Measurements from ENCODE around the gene SULT6B1.
"Not testable (repeated sequence)": the region's sequence is repeated elsewhere in the genome, so short reads cannot be mapped to it uniquely, and the experiment has no call there.

The SULT6B1 gene

DNA sequence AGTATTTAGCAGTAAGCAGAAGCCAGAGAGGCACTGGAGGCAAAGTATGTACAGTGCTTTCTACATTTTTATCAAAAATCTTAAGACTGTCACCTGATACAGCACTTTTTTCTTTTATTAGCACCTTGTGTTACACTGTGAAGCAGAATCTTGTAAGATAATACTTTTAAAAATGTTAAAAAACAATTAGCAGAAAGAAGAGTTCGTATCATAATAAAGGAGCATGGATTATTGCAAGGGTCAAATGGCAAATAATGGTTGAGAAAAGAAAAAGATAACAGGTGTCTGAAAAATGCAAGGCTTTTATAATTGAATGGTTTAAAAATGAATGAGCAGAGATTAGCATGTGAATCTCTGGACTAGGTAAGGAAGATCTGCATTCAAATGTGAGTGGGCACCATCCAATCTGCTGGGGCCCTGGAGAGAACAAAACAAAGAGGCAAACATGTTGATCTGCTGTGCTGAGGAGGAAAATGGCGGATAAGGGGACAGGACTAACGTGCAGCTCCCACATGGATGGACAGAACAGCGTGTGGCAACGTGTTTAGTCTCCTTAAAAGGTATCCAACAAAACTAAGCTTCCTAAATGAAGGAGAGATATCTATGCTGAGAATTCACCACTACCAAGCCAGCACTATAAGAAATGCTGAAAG lies 17.3 kb upstream of the SULT6B1 start:
- H3K27ac Mint-ChIP-seq = no peak overlapping the region
- DNase-seq (ENCODE audit: low spot score in 2 of 2) = no peak
- no peak for ATAC-seq
- H3K4me3 Mint-ChIP-seq = no peak overlapping the region
- H3K36me3 Mint-ChIP-seq = peaks cover 100% of the 10 kb centered on the region
- H3K9me3 Mint-ChIP-seq = peaks cover 11% of the 10 kb centered on the region
- peaks cover 33% of the 10 kb centered on the region for H3K4me1 Mint-ChIP-seq

DNA sequence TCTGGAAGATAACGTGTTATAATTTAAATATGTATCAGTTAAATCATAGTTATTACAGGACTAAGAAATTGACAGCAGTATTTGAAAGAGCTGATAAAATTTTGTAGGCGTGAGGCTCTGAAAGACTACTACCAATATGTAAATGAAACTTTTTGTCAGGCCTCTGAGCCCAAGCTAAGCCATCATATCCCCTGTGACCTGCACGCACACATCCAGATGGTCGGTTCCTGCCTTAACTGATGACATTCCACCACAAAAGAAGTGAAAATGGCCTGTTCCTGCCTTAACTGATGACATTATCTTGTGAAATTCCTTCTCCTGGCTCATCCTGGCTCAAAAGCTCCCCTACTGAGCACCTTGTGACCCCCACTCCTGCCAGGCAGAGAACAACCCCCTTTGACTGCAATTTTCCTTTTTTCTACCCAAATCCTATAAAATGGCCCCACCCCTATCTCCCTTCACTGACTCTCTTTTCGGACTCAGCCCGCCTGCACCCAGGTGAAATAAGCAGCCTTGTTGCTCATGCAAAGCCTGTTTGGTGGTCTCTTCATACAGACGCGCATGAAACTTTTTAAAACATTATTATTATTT lies 16.7 kb upstream of the SULT6B1 start:
- not testable (repeated sequence) for H3K27ac Mint-ChIP-seq; H3K4me3 Mint-ChIP-seq; ATAC-seq; DNase-seq (ENCODE audit: low spot score in 2 of 2)
- H3K36me3 Mint-ChIP-seq = peaks cover 100% of the 10 kb centered on the region
- peaks cover 11% of the 10 kb centered on the region for H3K9me3 Mint-ChIP-seq
- peaks cover 38% of the 10 kb centered on the region for H3K4me1 Mint-ChIP-seq

DNA sequence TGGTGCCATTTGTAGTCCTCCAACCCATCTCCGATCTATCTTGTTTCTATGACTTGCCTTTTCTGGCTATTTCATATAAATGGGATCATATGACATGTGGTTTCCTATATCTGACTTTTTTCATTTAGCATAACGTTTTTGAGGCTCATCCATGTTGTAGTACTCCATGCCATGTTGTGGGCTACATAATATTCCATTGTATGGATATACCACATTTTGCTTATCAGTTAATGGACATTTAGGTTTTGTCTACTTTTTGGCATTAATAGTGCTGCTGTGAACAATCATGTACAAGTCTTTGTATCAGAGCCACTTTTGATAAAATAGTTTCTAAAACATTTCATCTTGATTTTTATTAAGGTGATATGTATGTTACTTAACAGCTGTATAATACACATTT lies 15.2 kb upstream of the SULT6B1 start:
- Mint-ChIP-seq H3K4me1 (peaks cover 38% of the 10 kb centered on the region), H3K27ac (no peak overlapping the region), H3K36me3 (peaks cover 93% of the 10 kb centered on the region), H3K9me3 (peaks cover 11% of the 10 kb centered on the region), H3K4me3 (no peak overlapping the region)
- no peak for DNase-seq (ENCODE audit: low spot score in 2 of 2)
- ATAC-seq = no peak

DNA sequence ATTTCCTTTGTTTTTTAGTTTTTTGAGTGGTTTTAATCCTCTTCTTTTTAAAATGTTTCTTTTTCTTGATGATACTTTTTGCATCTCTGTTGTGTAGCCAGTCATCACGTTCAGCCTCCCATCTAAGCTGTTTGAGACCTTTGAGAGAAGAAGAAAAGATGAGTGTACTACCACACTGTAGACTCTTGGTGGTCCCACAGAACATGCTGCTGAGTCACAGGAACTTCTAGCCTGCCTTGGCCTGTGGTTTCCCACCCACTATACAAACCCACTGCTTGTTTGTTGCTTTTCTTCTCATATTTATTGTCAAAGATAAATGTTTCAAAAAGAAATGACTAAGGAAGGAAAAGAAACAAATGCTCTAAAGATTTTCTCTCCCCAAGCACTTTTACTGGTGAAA lies 13.3 kb upstream of the SULT6B1 start:
- peak; percentile 99 for ATAC-seq
- Mint-ChIP-seq H3K27ac (peak overlapping the region; percentile 89), H3K36me3 (peaks cover 82% of the 10 kb centered on the region), H3K9me3 (peaks cover 5% of the 10 kb centered on the region), H3K4me3 (peak overlapping the region; percentile 46), H3K4me1 (peaks cover 30% of the 10 kb centered on the region)
- DNase-seq (ENCODE audit: low spot score in 2 of 2) = peak; percentile 26 to 71

DNA sequence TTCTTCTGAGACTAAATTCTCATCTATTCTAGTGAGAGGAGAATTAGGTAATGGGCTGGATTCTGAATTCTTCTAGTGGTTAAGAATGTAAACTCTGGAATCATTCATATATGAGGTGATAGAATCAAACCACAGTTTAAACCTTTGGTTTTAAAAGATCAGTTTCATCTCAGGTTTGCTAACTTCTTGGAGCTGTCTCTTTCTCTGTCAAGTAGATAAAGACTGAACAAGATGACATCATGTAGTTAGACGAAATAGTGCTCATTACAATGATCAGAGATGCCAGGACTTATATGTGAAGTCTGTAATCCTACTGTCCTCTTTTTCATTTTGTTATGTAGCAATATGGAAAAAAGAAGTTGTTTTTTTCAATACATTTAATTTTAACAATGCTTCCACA lies 12.7 kb upstream of the SULT6B1 start:
- peaks cover 3% of the 10 kb centered on the region for H3K9me3 Mint-ChIP-seq
- peak overlapping the region; percentile 89 for H3K27ac Mint-ChIP-seq
- H3K36me3 Mint-ChIP-seq = peaks cover 82% of the 10 kb centered on the region
- peaks cover 31% of the 10 kb centered on the region for H3K4me1 Mint-ChIP-seq
- peak overlapping the region; percentile 46 for H3K4me3 Mint-ChIP-seq
- ATAC-seq (peak; percentile 55), DNase-seq (ENCODE audit: low spot score in 2 of 2) (no peak)

DNA sequence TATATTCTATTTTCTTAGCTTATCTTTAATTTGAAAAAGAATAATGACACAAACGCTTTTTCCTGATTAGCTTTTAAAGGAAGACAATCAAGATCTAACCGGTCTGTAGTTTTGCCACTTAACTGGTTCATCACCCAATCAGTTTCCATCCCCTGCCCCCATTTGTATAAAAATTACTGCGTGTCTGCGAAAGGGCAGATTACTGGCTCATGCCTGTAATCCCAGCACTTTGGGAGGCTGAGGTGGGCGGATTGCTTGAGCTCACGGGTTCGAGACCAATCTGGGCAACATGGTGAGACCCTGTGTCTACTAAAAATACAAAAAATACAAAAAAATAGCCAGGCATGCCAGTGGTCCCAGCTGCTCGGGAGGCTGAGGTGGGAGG lies 10.2 kb upstream of the SULT6B1 start:
- Mint-ChIP-seq H3K36me3 (peaks cover 61% of the 10 kb centered on the region), H3K4me1 (peaks cover 34% of the 10 kb centered on the region), H3K9me3 (peaks cover 2% of the 10 kb centered on the region), H3K4me3 (no peak overlapping the region), H3K27ac (no peak overlapping the region)
- DNase-seq (ENCODE audit: low spot score in 2 of 2) = no peak
- ATAC-seq = no peak

DNA sequence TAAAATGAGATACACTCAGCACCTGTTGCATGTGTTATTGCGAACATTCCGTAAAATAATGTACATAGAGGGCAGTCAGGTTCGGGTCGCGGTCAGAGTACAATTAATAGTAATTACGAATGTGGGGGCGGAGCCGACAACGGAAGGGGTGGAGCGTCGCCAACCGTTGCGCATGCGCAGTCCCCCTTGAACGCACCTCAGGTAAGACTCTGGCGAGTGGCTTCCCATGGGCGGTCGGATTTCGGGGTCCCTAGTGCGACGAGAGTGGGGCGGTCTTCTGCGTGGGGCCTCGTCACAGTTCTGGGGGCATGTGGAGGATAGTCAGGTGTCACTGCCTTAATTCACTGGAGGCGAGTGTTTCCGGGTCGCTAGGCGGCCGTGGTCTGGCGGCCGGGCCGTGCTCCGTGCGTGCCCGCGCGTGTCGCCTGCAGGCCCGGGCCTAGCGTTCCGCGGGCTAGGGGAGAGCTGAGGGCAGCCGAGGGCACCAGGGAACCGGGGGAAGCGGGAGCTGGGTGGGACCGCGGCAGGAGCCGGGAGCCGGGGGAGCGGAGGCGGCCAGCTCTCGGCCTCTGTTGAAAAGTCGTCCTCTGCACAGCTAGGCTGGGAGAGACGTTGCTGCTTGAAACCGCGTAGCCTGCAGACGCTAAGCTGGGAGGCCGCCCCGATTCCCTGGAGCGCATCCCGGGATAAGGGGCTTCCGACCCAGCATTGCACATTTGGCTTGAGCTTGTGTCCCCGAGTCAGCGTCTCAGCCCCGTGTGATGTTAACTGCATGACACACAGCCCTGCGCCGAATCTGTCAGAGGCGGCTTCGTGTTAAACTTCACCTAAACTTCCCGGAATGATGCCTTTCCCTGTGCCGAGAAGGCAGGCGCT lies 8.1 kb upstream of the SULT6B1 start, which contains the start of gene CEBPZOS:
Gene CEBPZOS (plus strand): TSS at position 177 of the 876 bp plus-strand sequence. CDS start 3,209 bp downstream, outside the sequence.
- no peaks in the 10 kb centered on the region for H3K9me3 Mint-ChIP-seq
- peak within 1 kb of the TSS; percentile 99 for H3K27ac Mint-ChIP-seq
- DNase-seq (ENCODE audit: low spot score in 2 of 2) (peak; percentile 85 to 96), ATAC-seq (peak; percentile 84)
- H3K36me3 Mint-ChIP-seq = peaks cover 39% of the 10 kb centered on the region
- peaks cover 24% of the 10 kb centered on the region for H3K4me1 Mint-ChIP-seq
- H3K4me3 Mint-ChIP-seq = peak within 1 kb of the TSS; percentile 96

DNA sequence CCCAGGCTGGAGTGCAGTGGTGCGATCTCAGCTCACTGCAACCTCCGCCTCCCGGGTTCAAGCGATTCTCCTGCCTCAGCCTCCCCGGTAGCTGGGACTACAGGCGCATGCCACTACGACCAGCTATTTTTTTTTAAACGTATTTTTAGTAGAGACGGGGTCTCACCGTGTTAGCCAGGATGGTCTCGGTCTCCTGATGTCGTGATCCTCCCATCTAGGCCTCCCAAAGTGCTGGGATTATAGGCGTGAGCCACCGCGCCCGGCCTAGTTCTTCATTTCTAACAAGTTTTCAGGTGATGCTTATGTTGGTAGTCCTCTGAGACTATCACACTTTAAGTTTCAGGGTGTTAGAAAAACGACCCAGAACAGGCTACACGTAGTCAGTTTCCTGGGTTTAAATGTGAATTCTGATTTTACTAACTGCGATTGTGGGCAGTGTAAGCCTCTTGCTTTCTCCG lies 7.4 kb upstream of the SULT6B1 start:
- H3K9me3 Mint-ChIP-seq; DNase-seq (ENCODE audit: low spot score in 2 of 2); ATAC-seq: not testable (repeated sequence)
- Mint-ChIP-seq H3K4me1 (peaks cover 22% of the 10 kb centered on the region), H3K27ac (peak overlapping the region; percentile 99), H3K4me3 (peak overlapping the region; percentile 96), H3K36me3 (peaks cover 33% of the 10 kb centered on the region)

DNA sequence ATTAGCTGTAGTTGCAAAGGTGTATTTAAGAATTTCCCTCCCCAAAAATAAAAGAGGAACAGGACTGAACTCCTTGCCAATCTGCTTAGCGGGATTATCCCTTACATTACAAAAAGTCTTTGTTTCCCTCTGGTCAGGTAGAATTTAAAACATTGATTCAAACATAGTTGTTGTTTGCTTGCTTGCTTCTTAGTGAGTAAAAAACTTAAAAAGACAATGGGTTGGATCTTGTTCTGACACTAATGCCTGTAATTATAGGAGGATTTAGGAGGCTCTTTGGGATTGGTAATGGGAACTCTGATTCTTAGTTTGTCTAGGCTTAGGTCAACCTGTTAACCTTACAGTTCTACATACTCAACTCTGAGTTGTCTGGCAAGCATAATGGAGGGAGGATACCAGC lies 4.1 kb upstream of the SULT6B1 start:
- Mint-ChIP-seq H3K9me3 (no peaks in the 10 kb centered on the region), H3K4me3 (no peak overlapping the region), H3K4me1 (peaks cover 28% of the 10 kb centered on the region), H3K27ac (no peak overlapping the region), H3K36me3 (peaks cover 17% of the 10 kb centered on the region)
- DNase-seq (ENCODE audit: low spot score in 2 of 2) (no peak), ATAC-seq (no peak)

DNA sequence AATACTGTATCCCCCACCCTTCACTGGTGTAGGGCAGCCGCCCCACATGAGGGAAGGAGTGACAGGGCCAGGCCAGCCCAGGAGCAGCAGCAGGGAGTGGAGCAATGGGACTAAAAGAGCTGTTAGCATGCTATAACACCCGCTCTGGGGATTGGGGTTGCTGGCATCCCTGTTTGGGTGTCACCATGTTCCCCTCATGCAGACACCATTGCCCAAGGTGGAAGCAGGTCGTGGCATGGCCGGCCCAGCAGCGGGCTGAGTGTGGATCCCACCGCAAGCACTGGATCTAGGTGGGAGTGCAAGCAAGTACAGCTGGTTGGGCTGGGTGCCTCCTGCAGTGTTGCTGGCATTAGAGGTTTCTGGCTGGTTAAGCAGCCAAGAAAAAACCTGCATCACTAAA lies 3.3 kb upstream of the SULT6B1 start:
- H3K9me3 Mint-ChIP-seq = no peaks in the 10 kb centered on the region
- no peak overlapping the region for H3K27ac Mint-ChIP-seq
- no peak for ATAC-seq
- peaks cover 9% of the 10 kb centered on the region for H3K36me3 Mint-ChIP-seq
- peaks cover 21% of the 10 kb centered on the region for H3K4me1 Mint-ChIP-seq
- no peak for DNase-seq (ENCODE audit: low spot score in 2 of 2)
- H3K4me3 Mint-ChIP-seq = no peak overlapping the region

DNA sequence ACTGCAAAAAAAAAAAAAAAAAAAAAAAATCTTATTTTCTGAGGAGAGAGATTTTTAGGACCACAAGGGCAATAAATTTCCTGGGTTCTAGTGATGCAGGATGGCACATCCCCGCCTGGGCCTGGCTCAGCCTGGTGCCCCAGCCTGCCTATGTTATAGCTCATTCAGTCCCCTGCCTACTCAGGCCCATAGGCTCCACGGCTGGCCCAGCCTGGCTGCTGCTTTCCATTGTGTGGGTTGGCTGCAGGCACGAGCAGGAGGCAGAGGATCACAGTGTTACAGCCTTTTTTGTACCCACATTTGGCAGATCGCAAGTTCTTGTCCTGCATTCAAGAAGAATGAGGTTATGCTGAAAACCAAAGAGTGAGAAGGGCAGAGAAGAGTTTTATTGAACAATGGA lies 2.8 kb upstream of the SULT6B1 start:
- no peak for ATAC-seq
- Mint-ChIP-seq H3K27ac (no peak overlapping the region), H3K4me3 (no peak overlapping the region), H3K9me3 (no peaks in the 10 kb centered on the region), H3K4me1 (peaks cover 17% of the 10 kb centered on the region), H3K36me3 (peaks cover 4% of the 10 kb centered on the region)
- DNase-seq (ENCODE audit: low spot score in 2 of 2) = no peak

DNA sequence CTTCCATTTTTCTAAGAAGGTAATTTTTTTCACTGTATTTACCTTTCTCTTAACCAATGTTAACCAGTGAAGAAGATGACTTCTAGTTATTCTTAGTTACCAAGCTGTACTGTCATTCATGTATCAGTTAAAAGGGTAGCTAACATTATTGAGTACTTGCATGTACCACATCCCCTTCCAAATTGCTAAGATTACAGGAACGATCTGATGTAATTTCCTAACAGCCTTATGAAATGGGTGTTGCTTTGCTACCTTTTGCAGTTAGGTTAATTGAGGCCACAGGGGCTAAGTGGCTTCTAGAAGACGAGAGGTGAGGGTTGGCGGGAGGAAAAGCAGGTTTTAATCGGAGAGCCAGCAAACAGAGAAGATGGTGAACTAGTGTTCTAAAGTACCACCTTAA lies 1.8 kb upstream of the SULT6B1 start:
- DNase-seq (ENCODE audit: low spot score in 2 of 2) (no peak), ATAC-seq (no peak)
- no peaks in the 10 kb centered on the region for H3K36me3 Mint-ChIP-seq
- H3K27ac Mint-ChIP-seq = no peak overlapping the region
- H3K9me3 Mint-ChIP-seq = no peaks in the 10 kb centered on the region
- peaks cover 12% of the 10 kb centered on the region for H3K4me1 Mint-ChIP-seq
- no peak overlapping the region for H3K4me3 Mint-ChIP-seq

DNA sequence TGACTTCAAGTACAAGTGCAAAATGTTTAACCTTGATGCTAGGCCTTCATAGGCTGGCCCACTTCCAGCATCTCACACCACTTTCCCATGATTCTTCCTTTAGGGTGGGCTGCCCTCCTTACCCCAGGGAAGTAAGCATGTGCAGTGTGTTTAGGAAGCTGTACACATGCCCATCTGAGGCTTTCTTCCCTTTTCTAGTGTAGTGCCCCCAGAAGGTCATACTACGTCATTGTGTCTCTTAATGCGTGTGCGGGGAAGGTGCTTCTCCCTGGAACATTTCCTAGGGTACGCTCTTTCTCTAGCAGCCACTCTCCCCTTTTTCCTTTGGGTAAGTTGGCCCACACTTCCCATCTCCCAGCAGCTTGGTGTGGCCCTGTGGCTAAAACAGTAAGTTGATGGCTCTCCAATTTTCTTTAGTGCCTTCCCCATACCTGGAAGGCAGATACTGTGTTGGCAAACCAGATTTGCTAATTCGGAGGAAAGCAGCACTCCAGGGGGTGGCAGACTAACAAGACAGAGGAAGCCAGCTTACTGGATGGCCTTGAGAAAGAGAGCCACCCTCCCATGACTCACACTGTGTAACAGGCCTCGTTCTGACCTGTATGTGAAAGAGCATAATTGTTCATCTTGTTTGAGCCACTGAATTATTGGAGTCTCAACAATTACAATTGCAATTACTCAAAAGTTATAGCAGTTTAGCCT lies 1.1 kb upstream of the SULT6B1 start:
- peak; percentile 89 for ATAC-seq
- DNase-seq (ENCODE audit: low spot score in 2 of 2) = no peak
- Mint-ChIP-seq H3K4me3 (no peak overlapping the region), H3K9me3 (no peaks in the 10 kb centered on the region), H3K4me1 (peaks cover 12% of the 10 kb centered on the region), H3K27ac (no peak overlapping the region), H3K36me3 (no peaks in the 10 kb centered on the region)

DNA sequence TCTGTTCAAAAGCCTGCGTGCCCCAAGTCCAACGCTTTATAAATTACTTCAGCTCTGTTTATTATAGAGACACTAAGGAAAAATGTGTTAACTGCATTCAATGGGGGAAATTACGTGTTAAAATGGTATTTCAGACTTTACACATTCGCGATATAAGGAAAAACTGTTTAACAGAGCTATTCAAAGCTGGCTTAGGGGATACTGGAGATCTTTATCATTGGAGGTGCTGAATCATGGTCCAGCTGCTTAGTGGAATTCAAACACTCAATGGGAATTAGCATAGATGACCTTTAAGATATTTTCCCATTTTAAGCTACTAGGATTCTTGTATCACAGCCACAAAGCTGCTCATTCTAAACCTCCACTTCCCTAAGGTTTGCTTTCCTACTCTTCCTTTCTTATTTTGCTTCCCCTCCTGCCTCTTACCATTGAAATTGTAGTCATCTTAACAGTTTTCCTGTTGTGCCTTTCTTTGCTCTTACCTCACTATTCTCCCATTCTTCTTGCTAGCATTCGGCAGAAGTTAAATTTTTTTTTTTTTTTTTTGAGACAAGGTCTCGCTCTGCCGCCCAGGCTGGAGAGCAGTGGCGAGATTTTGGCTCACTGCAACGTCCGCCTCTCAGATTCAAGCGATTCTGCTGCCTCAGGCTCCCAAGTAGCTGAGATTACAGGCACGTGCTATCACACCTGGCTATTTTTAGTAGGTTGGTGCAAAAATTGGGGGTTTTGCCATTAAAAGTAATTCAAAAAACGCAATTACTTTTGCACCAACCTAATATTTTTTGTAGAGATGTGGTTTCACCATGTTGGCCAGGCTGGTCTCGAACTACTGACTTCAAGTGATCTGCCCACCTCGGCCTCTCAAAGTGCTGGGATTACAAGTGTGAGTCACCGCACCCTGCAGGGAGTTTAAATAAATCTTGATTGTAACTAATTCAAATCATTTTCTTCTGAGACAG lies 6.5 kb downstream of the SULT6B1 start:
- Mint-ChIP-seq H3K36me3 (no peaks in the 10 kb centered on the region), H3K9me3 (no peaks in the 10 kb centered on the region), H3K4me3 (no peak overlapping the region), H3K27ac (peak overlapping the region; percentile 7), H3K4me1 (no peaks in the 10 kb centered on the region)
- DNase-seq (ENCODE audit: low spot score in 2 of 2) (no peak), ATAC-seq (no peak)

Measured in stimulated activated effector memory CD8-positive, alpha-beta T cell treated with anti-CD3 and anti-CD28 coated beads, Interleukin-12 subunit alpha, Interleukin-12 subunit beta, amount 100 ng/mL, for 72 hours (primary cell).